HG03342 (cell line): ENCODE results near the gene TIAL1.
"Not testable (repeated sequence)": the region's sequence is repeated elsewhere in the genome, so short reads cannot be mapped to it uniquely, and the experiment has no call there.

Experiments used
- ATAC-seq: cut with Tn5 transposase; IDR thresholded peaks from one replicate; pipeline ENCODE4 v1.9.1; 2021; ENCODE audit warnings: mild to moderate bottlenecking, moderate library complexity; ENCODE audit not compliant: unreplicated experiment

The TIAL1 gene

GRCh38 chr10:119550827-119551226 is 45.9 kb downstream of the TIAL1 start:
- ATAC-seq: no peak

DNA sequence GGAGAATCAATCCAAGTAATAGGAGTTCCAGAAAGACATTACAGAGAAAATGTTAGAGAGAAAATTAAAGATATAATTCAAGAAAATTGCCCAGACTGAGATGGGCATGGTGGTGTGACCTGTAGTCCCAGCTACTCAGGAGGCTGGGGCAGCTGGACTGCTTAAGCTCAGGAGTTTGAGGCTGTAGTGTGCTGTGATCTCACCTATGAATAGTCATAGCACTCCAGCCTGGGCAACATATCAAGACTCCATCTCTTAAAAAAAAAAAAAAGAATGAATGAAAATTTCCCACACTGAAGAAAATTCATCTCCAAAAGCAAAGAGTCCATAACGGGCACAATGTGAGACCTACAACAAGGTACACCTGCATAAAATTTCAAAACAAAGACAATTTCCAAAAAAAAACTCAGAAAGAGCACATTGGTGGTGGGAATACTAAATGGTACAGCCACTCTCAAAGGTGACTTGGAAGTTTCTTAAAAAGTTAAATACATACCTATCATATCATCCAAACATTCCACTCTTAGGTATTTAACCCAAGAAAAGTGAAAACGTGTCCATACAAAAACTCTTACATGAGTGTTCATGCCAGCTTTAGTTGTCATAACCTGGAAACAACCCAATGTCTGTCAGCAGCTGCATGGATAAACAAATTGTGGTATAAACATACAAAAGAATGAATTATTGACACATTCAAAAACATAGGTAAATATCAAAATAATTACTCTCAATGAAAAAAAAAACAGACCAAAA is 47.3 kb downstream of the TIAL1 start:
- no peak for ATAC-seq

DNA sequence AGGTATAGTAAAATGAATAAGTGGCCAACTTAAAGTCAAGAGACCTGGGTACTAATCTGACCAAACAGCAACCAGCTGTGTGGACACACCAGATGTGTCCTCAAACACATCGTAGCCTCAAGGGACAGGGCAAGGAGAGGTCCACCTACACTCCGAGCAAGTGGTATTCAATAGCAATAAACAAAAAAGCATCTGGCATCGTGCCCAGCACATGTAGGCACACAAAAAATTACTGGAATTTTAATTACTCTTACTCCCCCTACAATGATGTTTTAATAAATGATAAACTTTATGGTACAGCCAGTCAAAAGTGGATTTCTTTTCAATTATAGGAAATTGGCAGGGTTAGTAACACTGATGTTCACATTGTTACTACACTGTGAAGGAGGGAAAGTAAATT is 50.8 kb downstream of the TIAL1 start:
- ATAC-seq: no peak

- no peak for ATAC-seq
These were observed 51.5 kb downstream of the TIAL1 start for GRCh38 chr10:119545310-119545709.

DNA sequence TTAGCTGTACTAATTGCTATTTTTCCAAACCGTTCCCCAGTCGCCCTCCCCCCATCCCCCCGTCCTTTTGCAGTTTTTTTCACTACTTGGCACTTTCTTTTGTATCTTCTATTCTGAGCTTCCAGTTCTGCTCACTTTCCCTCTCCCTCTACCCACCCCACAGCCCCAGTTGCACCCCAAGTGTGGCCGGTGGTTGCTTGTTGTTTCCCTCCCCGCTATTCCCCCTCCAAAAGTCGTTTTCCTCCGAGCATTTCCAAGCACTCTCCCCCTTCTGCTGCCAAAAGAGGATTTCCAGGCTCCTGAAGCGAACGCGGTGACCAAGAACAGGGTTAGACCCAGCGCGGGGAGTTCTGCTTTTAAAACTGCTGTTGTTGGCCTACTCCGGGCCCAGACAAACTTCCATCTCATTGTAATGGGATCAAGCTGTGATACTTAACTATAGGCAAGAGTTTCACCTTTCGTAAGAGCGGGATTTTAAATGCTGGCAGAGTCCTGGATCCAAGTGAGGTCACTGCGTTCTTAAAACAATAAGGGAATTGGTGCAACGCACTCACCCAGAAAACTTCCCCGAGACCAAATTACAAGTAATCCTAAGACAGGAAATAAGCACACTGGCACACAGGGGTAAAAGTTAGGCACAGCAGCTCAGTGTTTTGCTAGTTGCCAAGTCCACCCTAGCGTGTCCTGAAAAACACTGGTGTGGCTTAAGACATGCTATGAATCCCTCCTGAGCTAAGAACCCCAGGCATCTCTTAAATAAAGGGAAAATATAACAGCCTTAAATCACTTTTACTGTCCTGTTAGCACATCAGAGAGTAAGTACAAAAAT is 52.7 kb downstream of the TIAL1 start:
- ATAC-seq: no peak

GRCh38 chr10:119542988-119543813 is 53.6 kb downstream of the TIAL1 start:
- ATAC-seq: peak; percentile 47

GRCh38 chr10:119542357-119542987 is 54.3 kb downstream of the TIAL1 start, which contains the start of gene RGS10:
TSS of gene RGS10 (minus strand) at chr10:119542719. CDS start at chr10:119542638, 81 bp downstream.
- ATAC-seq: peak; percentile 57

GRCh38 chr10:119541459-119542356 is 55.1 kb downstream of the TIAL1 start:
- ATAC-seq: peak; percentile 12

GRCh38 chr10:119541046-119541445 is 55.7 kb downstream of the TIAL1 start:
- ATAC-seq: no peak

DNA sequence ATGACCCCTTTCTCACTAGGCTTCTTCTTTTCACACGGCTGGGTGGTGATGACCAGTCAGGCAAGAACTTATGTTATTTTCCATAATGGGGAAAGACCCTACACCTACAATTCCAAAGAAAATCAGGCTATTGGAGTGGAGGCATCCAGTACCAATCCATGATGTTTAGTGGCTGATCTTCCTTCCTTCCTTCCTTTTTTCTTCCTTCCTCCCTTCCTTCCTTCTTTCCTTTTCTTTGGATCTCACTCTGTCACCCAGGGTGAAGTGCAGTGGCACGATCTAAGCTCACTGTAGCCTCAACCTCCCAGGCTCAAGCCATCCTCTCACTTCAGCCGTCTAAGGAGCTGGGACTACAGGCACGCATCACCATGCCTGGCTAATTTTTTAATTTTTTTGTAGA is 56.7 kb downstream of the TIAL1 start:
- ATAC-seq: no peak

- ATAC-seq: no peak
These were observed 57.4 kb downstream of the TIAL1 start for GRCh38 chr10:119539359-119539825.

DNA sequence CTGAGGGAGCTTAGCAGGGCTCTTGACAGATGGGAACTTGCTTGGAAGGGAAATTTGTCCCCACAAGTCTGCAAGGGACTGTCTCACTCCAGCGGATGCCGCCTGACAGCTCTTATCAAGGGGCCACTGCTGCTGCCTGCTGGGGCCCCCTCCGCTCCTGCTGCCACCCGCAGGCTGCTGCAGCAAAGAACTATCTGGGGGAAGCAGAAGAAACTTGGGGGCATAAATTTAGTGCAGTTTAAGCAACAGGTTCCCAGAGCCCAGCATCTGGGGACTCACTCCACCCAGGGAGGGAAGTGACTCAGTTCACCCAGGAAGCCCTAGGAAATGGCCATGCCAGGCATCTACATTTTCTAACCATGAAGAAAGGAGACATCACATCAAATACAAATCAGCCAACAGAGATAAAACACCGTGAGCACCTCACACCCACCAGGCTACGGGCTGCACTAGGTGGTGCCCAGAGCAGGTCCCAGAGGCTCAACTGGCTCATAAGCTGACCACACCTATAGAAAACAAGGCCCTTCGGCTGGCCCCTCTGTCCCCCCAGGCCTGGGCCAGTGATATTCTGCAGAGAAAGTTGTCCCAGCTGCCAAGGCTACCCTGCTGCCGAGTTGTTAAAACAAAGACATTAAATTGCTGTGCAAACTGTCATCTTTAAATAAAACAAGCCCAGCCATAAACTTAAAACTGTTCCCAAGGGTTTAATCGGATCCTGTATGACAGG is 58.0 kb downstream of the TIAL1 start:
- no peak for ATAC-seq

- ATAC-seq: no peak
These were observed 58.7 kb downstream of the TIAL1 start for GRCh38 chr10:119537953-119538630.

GRCh38 chr10:119536508-119537025 is 60.2 kb downstream of the TIAL1 start:
- no peak for ATAC-seq

DNA sequence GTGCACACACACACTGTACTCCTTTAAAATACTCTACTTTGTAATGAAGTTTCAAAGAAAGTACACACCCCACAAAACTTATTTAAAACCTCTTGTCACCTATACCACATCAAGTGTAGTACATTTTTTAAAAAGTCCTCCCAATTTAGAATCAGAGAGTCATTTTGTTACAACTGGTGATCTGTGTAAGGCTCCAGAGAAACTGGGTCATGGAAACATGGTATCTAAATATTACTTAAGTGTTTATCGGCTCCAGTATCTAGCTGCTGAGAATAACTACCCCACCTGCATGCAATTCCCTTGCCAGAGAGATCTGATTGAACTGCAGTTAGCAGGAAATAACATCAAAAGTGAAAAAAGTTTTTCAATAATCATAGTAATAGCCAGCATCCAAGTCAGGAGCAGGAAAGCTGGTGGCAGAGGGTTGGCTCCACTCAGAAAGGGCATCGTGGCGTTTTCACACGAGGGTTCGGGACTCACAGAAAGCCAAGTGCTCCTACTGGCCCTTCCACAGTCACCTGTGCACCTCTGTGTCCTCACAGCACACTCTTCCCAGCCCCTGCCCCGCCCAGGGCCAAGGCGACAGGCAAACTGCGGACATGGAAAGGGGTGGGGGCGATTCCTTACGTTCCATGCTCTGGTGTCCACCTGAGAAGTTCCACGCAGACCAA is 60.8 kb downstream of the TIAL1 start:
- no peak for ATAC-seq

DNA sequence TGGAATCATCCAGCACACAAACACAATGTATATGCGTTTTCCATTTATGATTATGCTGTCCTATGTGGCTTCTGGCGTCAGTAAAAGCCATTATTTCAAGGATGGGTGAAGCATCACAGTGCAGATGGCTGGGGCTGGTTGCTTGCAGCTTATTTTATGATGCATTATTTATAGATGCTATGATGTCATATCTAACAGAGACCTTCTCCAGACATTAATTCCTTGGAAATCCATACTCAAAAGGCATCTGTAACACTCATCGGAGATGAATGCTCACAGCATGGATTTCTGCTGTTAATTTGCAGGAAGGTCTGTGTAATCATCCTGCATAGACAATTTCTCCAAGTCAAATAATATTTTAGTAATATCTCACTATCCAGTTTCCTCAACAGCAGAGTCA is 61.5 kb downstream of the TIAL1 start:
- no peak for ATAC-seq

DNA sequence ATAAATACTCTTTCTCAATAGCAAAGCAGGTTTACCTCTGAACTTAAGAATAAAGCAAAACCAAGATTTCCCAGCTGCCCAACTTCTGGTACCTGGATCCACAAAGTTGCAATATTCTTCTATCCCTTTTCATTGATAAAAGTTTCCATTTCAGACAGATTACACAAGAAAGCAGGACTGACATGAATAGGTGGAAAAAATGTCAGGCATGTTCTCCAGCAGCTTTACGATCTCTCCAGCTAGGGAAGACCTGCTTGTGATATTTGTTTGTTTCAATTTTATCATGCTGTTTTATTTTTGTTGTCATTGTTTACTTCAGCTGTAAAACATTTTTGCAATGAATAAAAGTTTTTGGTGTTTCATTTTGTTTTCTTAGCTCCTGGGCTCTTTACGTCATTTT is 63.3 kb downstream of the TIAL1 start:
- no peak for ATAC-seq

- ATAC-seq: not testable (repeated sequence)
These were observed 64.0 kb downstream of the TIAL1 start for GRCh38 chr10:119532791-119533190.
